Activated CD8-positive, alpha-beta memory T cell treated with anti-CD3 and anti-CD28 coated beads, Interleukin-2, amount 50 U/mL, for 24 hours (primary cell): Measurements from ENCODE around the gene ZNF821.
"Not testable (repeated sequence)": the region's sequence is repeated elsewhere in the genome, so short reads cannot be mapped to it uniquely, and the experiment has no call there.

Source experiments
- DNase-seq: peaks from one replicate; pipeline ENCODE4 v3.0.0-alpha.2; 2020; ENCODE audit errors: extremely low read depth

Gene ZNF821

DNA sequence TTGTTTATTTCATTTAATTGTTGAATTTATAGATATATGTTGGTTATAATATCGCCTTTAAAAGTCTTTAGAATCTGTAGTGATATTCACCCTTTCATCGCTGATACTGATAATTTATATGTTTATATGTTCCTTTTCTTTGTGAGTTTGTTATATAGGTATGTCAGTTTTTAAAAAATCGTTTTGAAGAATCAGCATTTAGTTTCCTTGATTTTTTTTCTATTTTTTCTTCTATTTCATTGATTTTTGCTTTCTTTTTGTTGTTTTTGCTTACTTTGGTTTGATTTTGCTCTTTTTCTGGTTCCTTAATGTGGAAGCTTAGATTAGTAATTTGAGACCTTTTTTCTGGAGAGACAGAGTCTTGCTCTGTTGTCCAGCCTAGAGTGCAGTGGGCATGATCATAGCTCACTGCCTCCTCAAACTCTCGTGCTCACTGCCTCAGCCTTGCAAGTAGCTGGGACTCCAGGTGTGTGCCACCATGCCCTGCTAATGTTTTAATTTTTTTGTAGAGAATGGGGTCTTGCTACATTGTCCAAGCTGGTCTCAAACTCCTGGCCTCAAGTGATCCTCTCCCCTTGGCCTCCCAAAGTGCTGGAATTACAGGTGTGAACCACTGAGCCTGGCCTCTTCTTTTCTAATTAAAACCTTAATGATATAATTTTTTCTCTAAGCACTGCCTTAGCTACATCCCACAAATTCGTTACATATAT is 18.8 kb upstream of the ZNF821 start:
- DNase-seq = no peak

DNA sequence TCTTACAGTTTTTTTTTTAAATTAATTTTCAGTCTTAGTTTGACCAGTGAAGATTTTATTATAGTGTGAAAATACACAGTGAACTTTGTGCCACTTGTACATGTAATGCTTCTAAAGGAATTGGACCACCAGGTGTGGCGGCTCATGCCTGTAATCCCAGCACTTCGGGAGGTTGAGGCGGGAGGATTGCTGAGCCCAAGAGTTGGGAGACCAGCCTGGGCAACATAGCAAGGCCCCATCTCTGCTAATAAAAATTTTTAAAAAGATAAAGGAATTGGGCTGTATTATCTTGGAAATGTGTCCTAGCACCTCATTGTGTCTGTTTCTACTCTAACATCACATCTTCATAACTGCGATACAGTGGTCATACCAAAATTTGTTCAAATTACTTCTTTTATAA is 15.2 kb upstream of the ZNF821 start:
- no peak for DNase-seq

DNA sequence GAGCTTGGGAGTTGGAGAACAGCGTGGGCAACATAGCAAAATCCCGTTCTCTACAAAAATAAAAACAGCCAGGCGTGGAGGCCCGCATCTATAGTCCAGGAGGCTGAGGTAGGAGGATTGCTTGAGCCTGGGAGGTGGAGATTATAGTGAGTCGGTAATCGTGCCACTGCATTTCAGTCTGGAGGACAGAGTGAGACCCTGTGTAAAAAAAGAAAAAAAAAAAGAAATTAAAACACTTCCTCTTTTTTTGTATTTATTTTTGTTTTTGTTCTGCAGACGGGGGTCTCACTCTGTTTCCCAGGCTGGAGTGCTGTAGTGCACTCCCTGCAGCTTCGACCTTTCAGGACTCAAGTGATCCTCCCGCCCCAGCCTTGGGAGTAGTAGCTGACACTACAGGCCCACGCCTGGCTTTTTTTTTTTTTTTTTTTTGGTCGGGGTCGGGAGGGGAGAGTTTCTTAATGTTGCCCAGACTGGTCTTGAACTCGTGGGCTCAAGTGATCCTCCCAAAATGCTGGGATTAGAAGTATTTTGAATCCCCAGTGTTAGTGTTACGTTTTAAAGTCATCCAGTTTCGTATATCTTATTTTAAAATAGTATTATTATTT is 12.9 kb upstream of the ZNF821 start:
- no peak for DNase-seq

DNA sequence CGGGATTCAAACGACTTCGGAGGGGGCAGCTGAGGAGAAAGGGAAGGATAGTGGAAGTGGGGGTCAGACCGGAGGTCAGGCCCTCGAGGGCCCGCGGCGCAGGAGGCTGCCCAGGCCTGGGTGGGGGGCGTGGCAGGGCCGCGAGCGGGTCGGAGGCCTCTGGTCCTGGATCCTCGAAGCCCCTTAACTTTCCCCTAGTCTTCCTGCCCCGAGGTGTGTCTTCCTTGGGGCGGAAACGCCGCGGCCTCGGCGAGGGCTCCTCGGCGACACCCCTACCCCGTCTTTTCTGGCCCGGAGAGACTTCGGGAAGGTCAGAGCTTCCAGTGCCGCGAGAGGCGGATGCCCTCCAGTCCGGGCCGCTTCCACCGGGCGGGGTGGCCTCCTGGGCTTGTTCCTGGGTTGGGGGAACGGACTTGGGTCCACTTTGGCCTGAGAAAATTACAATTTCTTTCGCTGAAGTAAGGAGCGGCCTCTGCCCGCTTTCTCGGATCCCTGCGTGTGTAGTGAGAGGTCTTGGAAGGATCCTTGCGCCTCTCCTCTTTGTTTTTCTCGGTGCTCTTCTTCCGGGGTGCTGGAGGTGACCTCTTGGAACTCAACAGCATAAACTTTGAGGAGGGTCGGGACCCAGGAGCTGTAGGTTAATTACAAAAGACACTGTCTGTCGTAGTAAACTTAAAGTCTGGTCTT is 11.8 kb upstream of the ZNF821 start:
- DNase-seq = no peak

DNA sequence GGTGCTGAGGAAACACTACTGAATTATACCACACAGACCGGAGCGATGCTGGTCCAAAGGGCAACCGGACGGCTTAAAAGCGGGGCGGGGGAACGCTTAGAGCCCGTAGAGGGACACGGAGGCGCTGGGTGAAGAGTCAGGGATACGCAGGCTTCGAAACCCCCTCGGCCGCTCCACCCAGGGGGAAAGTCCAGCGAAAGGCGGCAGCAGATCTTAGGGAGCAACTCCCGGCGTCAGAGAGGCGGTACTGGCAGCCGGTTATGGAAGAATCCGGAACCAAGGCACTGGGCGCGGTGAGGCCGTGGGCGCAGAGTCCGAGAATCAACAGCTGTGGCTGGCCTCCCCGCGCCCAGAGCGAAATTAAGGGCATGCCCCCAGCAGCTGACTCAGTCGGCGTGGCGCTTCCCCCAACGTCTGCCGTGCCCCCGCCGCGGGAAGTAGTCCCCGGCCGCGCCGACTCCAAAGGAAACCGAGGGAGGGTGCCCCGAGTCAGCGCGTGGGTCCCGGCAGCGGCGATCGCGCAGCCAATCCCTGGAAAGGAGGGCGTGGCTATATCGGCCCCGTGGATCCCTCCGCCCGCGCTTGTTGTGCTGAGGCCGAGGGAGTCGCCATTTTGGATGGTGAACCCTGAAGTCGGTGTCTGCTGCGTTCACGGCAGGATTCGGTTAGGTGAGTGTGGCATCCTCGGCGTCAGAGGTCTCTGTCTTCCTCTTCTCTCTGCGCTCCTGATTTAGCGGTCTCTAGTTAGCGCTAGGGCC is 11.1 kb upstream of the ZNF821 start, which contains the start of gene IST1:
IST1 (plus strand) TSS at position 611 of the 758 bp plus-strand sequence. CDS start 20,110 bp downstream, outside the sequence.
- DNase-seq = peak; percentile 98

DNA sequence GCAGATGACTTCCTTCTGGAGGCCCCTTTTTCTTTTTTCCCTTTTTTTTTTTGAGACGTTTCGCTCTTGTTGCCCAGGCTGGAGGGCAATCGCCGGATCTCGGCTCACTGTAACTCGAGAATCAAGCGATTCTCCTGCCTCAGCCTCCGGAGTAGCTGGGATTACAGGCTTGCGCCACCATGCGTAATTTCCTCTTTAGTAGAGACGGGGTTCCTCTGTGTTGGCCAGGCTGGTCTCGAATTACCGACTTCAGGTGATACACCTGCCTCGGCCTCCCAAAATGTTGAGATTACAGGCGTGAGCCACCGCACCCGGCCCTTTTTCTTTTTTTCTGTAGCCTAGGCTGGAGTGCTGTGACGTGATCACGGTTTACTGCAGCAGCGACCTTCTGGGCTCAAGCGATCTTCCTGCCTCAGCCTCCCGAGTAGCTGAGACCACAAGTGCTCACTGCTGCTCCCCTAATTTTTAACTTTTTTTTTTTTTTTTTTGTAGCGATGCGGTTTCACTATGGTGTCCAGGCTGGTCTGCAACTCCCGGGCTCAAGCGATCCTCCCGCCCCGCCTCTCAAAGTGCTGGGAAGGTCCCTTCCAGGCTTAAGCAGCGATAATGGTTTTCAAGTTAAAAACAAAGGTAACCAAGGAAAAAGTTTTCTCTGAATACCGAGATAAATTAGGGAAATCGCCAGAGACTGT is 10.4 kb upstream of the ZNF821 start:
- DNase-seq = no peak

DNA sequence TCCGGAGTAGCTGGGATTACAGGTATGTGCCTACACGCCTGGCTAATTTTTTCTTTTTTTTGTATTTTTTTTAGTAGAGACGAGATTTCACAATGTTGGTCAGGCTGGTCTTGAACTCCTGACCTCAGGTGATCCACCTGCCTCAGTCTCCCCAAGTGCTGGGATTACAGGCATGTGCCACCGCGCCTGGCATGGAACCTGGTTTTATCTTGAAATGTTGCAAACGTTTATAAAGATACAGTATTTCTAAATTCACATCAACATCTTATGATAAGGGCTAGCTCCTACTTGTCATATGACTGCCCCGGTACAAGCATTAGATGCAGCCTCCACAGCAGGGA is 9.9 kb upstream of the ZNF821 start:
- DNase-seq = no peak

DNA sequence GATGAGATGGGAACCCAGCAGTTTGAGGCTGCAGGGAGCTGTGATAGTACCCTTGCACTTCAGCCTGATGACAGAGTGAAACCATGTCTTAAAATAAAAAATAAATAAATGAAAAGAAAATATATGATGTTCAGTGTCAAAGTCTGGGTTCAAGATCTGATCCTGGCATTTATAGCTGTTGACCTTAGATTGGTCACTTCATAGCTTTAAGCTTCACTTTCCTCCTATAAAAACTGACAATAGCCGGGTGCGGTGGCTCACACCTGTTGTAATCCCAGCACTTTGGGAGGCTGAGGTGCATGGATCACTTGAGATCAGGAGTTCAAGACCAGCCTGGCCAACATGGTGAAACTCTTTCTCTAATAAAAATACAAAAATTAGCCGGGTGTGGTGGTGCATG is 5.2 kb upstream of the ZNF821 start:
- DNase-seq = no peak

DNA sequence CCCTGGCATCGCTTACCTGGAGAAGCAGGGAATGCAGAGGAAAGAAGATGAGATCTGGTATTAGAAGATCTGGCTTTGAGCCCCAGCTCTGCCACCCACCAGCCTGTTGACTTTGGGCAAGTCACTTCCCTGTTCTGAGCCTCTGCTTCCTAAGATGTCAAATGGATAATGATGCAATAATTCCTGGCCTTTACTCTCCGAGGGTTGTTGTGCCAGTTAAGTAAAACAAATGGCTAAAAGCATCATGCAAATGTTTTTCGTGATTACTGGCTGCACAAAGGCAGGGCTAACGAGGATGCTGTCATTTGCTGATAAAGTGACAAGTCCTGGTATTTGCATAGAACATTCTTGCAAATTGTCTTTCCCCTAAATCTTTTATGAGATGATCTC is 1.3 kb upstream of the ZNF821 start:
- DNase-seq = no peak

DNA sequence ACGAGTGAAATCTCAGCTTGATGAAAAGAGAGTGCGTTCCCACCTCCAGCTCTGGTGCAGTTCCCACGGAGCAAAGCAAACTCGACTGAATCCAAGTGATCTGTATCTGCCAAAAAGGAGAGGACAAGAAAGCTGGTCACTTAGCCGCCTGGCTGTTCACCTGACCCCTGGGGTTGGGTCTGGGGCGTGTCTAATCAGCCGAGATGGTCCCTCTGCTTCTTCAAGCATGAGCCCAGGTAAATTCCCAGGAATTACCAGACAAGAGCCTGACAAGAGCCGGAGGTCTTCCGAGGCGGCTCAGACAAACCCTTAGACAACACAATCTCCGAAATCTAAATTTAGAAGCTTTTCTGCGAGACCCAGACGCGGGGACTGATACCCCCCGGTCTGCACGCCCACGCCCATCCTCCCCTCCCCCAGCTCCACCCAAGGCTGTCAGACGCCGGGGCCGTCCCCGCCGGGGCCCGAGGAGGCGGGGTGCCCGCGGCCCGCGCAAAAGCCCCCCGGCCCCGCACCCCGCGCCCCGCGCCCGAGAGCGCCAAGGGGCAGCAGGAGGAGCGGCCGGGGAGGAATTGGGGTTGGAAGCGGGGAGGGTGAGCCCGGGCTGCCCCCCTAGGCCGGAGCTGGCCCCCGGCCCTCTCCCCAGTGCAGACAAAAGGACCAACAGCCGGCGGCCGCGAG is 674 bp downstream of the ZNF821 start:
- DNase-seq = no peak

DNA sequence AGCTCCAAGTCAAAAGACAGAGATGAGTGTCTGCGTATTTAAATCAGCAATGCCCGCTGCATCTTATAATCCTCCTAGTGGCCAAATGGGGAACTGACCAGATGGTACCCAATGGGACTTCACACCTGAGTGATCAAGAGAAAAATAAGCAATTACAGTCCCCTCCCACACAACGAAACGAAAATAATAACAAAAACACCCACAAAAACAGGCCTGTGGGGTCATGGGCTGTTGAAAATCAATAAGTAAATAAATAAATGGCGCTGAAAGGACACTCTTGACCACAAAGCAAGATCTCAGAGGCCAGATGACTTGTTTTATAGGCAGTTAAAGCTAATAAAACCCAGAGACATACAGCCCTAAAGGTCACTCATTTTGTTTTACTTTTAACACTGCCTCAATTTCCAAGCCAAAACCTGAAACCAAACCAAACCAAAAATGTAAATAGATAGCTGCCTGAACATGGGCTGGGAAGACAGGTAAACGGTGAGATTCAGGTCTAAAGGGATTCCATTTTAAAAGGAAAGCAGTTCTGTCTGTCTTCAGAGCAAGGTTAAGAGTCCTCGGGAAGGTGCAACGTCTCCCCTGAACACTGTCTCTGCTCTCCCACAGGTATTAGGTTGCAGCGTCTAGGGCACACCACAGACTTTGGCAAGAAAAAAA is 1.3 kb downstream of the ZNF821 start:
- DNase-seq = peak; percentile 57

DNA sequence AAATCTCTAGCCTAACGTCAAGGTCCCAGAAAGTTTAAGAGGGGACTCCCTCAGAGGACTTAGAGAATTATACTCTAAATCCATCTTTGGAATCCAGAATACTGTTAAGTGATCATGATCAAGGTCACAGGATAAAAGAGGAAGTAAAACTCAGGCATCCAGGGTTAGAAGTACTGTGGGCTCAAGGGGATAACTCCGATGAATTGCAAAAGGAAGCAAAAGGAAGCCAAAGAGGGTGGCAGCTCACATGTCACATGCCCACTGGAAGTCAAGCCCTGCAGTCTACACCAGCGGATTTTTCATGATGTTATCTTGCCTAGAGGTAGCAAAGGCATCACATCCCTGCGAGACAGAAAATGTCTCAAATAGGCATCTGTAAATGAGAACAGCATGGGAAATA is 3.8 kb downstream of the ZNF821 start:
- DNase-seq = no peak

DNA sequence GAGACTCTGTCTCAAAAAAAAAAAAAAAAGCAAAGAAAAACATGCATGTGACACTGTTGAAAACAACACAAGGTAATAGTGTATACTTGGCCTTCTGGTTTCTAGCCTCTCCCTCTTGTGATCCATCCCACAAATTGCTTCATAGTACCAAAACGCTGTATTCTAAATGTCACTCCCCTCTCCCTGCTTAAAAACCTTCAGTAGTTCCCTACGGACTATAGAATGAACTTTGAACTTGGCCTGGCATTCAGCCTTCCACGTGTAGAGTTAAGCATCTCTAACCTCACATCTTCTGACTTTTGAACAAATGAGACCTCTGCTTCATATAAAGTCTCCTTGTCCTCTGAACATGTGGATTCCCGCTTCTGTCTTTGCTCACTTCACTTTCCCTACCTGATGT is 5.1 kb downstream of the ZNF821 start:
- no peak for DNase-seq

DNA sequence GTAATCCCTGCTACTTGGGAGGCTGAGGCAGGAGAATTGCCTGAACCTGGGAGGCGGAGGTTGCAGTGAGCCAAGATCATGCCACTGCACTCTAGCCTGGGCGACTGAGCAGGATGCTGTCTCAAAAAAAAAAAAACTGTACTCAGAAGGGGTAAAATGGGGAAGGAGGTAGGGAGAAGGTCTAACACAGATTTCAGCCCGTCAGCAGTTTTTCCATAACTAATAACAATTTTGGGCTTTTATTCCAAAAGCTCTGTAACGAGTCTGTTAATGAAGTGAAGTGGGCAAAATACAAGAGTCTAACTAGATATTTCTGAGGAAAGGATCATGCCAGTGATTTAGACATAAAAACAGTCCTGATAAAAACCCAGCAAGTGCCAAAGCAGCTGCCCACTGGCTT is 10.8 kb downstream of the ZNF821 start:
- DNase-seq = no peak

DNA sequence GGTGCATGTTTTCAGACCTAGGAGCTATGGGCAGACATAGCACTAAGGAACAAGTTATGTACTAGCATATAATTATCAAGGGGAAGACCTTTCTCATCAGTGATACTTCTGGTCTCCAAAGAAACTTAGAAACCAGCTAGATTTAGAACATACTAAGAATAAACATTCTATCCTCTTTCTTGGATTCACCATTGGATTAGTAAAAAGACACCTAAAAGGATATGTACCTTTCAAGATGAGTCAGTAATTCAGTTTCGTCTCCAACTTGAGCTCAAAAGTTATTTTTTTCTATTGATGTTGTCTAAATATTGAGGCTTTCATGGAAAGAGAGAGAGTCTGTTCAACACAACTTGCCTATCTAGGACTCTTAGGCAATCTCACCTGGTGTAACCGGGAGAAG is 13.2 kb downstream of the ZNF821 start:
- DNase-seq = no peak

DNA sequence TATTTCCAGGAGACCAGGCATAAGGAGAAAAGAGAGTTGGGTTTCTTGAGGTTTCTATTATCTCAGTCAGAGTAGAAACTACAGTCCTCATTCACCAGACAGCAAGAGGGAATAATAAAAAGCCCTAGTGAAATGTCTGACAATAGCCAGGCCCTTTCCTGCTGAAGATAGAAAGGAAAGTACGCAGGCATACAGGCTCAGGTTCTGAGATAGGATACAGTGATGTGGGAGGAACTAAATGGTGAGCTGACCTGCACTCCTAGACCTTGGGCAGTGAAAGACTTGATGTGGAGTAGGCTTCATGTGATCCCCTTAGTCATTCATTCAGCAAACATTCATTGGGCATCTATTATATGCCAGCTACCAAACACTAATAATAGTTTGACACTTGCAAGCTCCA is 14.9 kb downstream of the ZNF821 start:
- no peak for DNase-seq

DNA sequence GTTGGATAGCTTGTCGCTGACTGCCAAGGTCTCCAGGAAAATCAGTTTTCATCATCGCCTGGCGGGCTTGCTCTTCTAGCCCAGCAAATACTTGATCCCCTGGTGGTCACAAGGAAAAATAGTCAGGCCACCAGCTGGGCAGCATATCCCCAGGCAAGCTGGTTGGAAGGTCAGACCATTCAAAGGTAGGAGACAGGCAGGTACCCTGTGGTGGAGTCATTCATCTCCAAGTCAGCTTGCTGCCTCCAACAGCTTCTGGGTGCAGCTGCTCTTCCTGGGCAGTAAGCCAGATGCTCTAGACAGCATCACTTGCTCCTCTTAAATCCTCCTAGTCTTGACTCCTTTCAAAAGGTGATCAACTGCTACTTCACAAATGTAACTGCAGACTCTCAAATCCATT is 16.0 kb downstream of the ZNF821 start:
- DNase-seq = no peak

DNA sequence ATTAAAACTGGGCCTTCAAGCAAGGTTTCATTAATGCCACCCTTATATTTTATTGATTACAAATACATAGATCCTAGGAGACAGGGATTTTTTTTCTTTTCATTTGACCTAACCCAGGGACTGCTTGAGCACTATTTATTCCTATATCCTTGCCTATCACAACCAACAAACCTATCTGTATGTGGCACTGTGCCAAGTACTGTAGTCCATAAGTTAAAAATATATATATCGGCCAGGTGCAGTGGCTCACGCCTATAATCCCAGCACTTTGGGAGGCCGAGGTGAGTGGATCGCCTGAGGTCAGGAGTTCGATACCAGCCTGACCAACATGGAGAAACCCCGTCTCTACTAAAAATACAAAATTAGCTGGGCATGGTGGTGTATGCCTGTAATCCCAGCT is 16.8 kb downstream of the ZNF821 start:
- DNase-seq = not testable (repeated sequence)

DNA sequence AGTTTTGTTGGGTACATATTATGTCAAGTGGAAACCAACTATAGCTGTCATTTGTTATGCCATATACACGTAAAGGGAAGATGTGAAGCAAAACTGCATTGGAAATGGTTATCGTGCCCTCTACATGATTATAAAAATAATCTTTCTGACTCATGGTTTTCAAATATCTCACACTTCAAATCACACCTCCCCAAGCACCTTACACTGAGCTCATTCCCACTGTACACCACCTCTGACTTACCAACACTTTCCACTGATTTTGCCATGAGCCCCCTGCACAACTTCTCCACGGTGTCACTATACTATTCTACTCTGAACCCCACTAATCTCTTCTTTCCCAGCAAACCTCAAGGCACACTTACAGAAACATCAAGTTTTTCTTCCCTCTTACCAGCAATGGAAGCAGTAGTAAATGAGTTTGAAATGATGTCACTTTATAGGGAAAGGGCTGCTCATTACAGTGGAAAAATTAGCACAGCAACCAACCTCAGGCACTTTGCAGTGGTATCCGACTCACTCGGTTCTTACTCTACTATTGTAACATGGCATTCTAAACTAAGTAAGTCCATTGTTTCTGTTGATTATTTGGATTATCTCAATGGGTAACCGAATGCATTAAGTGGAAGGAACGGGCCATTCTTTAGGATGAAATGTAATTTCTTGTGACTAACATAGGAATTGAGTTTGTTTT is 18.7 kb downstream of the ZNF821 start:
- DNase-seq = no peak

DNA sequence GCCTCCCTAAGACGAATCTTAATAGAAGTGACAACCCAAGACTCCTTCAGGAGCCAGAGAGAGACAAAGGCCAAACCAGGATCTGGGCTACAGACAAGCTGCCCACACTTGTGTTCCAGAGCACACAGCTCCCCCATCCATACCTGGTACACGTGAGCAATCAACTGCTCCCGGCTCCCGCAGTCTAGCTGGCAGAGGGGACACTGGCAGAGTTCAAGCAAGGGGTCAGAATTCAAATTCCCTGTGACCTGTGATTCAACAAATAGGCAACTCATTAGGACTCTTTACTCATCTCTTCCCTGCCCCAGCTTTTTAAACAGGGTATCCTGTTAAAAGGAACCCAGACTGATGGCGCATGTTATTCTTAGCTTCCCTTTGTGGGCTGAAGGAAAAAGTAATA is 20.0 kb downstream of the ZNF821 start:
- DNase-seq = no peak
